Fibroblast of mammary gland (primary cell): ENCODE results near the gene CD72.
A peak's percentile ranks its signal among the peaks of the same experiment; 100 is the strongest.

ENCODE experiments used
- DNase-seq: peaks from one replicate; pipeline ENCODE4 v3.0.0-alpha.2; 2010; ENCODE audit warnings: low read depth
- H3K4me3 ChIP-seq: 2 replicates; pipeline ENCODE4 v1.5.1; 2011; ENCODE audit warnings: low read depth, mild to moderate bottlenecking, low read length, moderate library complexity; ENCODE audit not compliant: control insufficient read depth
- TF ChIP-seq, protein P1 (sequence below): conservative IDR thresholded peaks from 2 replicates; pipeline ENCODE4 v1.5.1; 2011; ENCODE audit warnings: low read depth, low read length, inconsistent platforms; ENCODE audit not compliant: control insufficient read depth, insufficient read depth

CD72 gene

DNA sequence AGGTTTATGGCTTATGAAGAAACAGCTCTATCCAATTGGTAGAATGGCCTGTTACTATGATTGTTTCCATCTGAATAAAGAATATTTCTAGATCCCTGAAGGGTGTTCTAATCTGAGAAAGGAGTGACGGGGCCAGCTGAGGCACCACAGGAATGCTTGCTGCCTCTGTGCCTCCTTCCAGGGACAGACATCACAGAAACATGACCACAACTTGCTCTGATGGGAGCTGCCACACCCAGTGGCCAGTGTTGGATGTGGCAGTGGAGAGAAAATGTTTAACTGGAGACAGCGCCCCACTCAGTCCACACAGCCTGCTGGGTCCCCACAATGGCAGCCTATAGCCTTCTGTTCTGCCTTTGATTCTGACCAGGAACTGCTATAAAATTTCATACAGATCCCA, 51.8 kb downstream of the CD72 start:
- no peak overlapping the region for H3K4me3 ChIP-seq
- TF ChIP-seq, protein P1, sequence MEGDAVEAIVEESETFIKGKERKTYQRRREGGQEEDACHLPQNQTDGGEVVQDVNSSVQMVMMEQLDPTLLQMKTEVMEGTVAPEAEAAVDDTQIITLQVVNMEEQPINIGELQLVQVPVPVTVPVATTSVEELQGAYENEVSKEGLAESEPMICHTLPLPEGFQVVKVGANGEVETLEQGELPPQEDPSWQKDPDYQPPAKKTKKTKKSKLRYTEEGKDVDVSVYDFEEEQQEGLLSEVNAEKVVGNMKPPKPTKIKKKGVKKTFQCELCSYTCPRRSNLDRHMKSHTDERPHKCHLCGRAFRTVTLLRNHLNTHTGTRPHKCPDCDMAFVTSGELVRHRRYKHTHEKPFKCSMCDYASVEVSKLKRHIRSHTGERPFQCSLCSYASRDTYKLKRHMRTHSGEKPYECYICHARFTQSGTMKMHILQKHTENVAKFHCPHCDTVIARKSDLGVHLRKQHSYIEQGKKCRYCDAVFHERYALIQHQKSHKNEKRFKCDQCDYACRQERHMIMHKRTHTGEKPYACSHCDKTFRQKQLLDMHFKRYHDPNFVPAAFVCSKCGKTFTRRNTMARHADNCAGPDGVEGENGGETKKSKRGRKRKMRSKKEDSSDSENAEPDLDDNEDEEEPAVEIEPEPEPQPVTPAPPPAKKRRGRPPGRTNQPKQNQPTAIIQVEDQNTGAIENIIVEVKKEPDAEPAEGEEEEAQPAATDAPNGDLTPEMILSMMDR, result no peak
- no peak for DNase-seq

DNA sequence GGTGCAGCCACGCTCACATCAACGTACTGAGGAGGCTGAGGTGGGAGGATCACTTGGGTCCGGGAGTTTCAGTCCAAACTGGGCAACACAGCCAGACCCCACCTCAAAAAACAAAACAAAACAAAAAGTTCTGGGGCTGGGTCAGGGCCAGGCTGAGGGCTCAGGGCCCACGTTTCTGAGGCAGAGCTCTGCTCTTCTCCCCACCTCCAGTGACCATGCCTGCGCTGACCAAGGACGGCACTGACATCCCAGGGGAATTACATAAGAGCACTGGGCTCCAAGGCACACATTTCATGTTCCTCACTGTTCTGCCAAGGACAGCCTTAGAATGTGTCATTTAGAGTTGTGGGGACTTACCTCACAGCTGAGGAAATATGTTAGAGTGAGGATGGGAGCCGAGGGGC, 53.6 kb downstream of the CD72 start:
- TF ChIP-seq, protein P1, result no peak
- DNase-seq, result peak; percentile 19
- H3K4me3 ChIP-seq, result no peak overlapping the region

DNA sequence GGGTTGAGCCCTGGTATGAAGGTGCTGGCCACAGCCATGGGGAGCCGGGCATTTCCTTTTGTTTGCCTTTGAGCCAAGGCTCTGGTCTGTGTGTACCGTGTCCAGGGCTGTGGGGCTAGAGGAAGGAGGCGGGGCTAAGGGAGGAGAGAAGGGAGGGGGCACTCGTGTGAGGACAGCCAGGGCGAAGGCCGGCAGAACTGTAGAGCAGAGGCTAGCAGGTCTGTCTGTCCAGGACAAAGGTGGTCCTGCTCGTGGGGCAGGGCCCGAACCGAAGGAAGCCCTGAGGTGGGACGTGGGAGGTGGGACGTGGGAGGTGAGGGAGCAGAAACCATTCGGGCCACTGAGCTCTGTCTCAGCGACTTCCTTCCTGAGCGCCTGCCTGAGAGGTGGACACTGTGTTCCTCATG, 54.4 kb downstream of the CD72 start:
- H3K4me3 ChIP-seq, result no peak overlapping the region
- no peak for DNase-seq
- TF ChIP-seq, protein P1, result no peak

DNA sequence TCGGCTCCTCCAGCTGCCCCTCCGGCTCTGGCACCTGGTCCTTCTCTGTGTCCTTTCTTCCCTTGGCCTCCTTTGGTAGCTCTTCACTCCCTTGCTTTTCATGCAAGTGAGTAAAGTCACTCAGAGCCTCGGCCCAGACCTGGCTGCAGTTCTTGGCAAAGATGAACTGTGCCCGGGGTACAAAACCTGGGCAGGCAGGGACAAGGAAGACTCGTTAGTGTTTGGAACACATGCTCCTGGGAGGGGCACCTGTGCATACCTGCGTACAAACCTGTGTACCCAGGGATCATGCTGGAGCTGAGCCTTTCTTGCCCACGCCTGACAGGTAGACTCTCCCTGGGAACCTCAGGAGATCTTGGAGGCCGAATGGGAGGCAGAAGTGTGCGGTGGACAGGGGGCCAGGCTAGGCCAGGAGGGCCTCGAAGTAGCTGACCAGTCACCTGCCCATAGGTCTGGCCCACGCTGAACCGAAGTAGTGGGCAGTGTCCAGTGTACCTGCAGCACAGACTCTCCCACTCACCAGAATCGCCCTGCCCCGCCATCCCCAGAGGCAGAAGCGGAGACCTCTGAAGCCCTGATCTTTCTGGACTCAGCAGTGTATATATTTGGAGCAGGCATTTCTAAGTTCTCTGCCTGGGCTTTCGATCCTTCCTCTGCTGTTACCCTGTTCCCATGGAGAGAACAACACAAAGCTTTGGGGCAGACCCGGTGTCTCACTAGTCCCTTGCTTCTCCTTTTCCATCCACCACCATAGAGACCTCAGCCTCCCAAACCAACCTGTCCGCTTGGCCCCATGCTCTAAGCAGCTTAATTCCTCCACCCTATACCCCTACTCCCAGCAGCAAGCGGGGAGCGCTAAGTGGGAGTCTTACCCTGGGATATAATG, 55.1 kb downstream of the CD72 start:
- DNase-seq, result no peak
- H3K4me3 ChIP-seq, result no peak overlapping the region
- TF ChIP-seq, protein P1, result no peak

DNA sequence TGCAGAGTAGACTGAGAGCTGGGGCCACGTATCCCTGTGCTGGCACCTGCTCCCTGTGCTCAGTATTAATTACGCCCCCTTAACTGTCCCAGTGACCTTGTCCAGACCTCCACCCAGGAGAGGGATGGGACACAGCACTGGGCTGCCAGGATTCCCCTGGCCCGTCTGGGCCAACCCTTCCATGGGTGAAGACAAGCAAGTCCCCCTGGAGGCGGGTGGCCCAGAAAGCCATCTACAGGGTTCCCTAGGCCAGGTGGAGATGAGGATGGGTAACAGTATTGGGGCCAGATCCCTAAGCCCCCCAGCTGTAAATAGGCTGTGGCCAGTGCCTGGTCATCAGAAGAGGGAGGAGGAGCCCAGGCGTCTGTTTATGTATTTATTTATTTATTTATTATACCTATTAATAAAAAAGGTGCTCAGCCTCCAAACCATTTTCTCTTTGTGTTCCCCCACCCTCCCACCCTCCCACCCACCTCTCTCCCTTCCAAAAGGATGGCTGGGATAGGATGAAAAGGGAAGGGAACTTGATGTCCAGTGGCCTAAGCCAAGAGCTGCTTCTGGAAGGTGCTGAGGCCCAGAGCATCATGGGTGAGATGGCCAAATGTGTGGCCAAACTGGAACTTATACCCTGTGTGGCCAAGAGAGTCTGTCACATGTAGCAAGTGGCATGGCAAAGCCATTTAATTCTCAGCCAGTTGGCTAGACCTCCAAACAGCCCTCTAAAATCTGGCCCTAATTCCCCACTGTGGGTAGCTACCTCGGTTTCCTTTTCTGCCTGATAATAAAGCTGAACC, 56.5 kb downstream of the CD72 start:
- DNase-seq, result no peak
- TF ChIP-seq, protein P1, result no peak
- H3K4me3 ChIP-seq, result no peak overlapping the region

DNA sequence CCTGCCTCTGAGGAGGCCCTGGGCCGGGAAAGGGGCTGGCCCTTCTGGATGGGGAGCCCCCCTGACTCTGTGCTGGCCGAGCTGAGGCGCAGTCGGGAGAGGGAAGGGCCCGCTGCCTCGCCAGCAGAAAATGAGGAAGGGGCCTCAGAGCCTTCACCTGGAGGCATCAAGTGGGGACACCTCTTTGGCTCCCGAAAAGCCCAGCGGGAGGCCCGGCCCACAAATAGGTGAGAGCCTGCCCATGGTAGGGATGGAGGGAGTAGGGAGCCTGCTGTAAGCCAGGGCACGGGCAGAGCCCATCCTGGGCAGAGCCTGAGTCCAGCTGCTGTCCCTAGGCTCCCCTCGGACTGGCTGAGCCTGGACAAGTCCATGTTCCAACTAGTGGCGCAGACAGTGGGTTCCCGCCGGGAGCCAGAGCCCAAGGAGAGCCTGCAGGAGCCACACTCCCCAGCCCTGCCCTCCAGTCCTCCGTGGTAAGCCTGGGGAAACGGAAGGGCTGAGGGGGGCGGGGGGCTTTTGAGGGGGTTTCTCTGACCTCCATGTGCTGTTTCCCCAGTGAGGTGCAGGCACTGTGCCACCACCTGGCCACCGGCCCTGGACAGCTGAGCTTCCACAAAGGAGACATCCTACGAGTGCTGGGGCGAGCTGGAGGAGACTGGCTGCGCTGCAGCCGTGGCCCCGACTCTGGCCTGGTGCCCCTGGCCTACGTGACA, 57.4 kb downstream of the CD72 start:
- TF ChIP-seq, protein P1, result no peak

More for the DNA sequence above, 57.4 kb downstream of the CD72 start:
- DNase-seq, result no peak
- no peak overlapping the region for H3K4me3 ChIP-seq
